Hepatocyte (in vitro differentiated cells): Measurements from ENCODE around the gene ACADL. TPM values are rescaled to one million over a fixed set of nuclear protein-coding genes. Genes with fewer than 3 reads are reported as not detected.
A peak's percentile ranks its signal among the peaks of the same experiment; 100 is the strongest.

ENCODE experiments used
- DNase-seq: peaks from one replicate; pipeline ENCODE4 v3.0.0-alpha.2; 2016; ENCODE audit warnings: low spot score
- H2AFZ ChIP-seq: fragments of 200-600 bp; sonication (generic); 2 replicates; pipeline ENCODE4 v1.6.0; 2016; ENCODE audit warnings: antibody characterized with exemption, mild to moderate bottlenecking
- H3K27ac ChIP-seq: fragments of 200-600 bp; sonication (generic); 2 replicates; pipeline ENCODE4 v1.5.1; 2016; ENCODE audit warnings: mild to moderate bottlenecking
- H3K27me3 ChIP-seq: fragments of 200-600 bp; sonication (generic); 2 replicates; pipeline ENCODE4 v1.6.1; 2016
- H3K36me3 ChIP-seq: fragments of 200-600 bp; sonication (generic); replicated peaks from 2 replicates; pipeline ENCODE4 v1.5.1; 2016; ENCODE audit warnings: low read depth; ENCODE audit not compliant: insufficient read depth
- H3K4me1 ChIP-seq: fragments of 200-600 bp; sonication (generic); 2 replicates; pipeline ENCODE4 v1.5.1; 2016; ENCODE audit warnings: mild to moderate bottlenecking, moderate library complexity; ENCODE audit not compliant: insufficient read depth
- H3K4me2 ChIP-seq: fragments of 200-600 bp; sonication (generic); 2 replicates; pipeline ENCODE4 v1.6.0; 2016
- H3K4me3 ChIP-seq: fragments of 200-600 bp; sonication (generic); 2 replicates; pipeline ENCODE4 v1.5.1; 2016; ENCODE audit warnings: mild to moderate bottlenecking
- H3K79me2 ChIP-seq: fragments of 200-600 bp; sonication (generic); 2 replicates; pipeline ENCODE4 v1.6.0; 2017; ENCODE audit warnings: mild to moderate bottlenecking
- H3K9me2 ChIP-seq: fragments of 200-600 bp; sonication (generic); replicated peaks from 2 replicates; pipeline ENCODE4 v1.6.0; 2017; ENCODE audit warnings: mild to moderate bottlenecking; ENCODE audit not compliant: insufficient read depth
- H3K9me3 ChIP-seq: fragments of 200-600 bp; sonication (generic); 2 replicates; pipeline ENCODE4 v1.5.1; 2016; ENCODE audit warnings: low read depth, mild to moderate bottlenecking
- H4K20me1 ChIP-seq: fragments of 200-600 bp; sonication (generic); 2 replicates; pipeline ENCODE4 v1.6.0; 2016; ENCODE audit warnings: mild to moderate bottlenecking; ENCODE audit not compliant: insufficient read depth, poor library complexity, severe bottlenecking
- CTCF ChIP-seq: fragments of 200-600 bp; sonication (generic); IDR thresholded peaks from 2 replicates; pipeline ENCODE4 v1.5.1; 2016; ENCODE audit warnings: antibody characterized with exemption, mild to moderate bottlenecking; ENCODE audit not compliant: poor library complexity
- EZH2 ChIP-seq: fragments of 200-600 bp; sonication (generic); IDR thresholded peaks from 2 replicates; pipeline ENCODE4 v1.6.1; 2016; ENCODE audit warnings: antibody characterized with exemption, mild to moderate bottlenecking, borderline replicate concordance
- EZH2phosphoT487 ChIP-seq: fragments of 200-600 bp; sonication (generic); IDR thresholded peaks from one replicate; pipeline ENCODE4 v1.6.1; 2018; ENCODE audit warnings: antibody characterized with exemption, mild to moderate bottlenecking, low read depth, moderate library complexity; ENCODE audit not compliant: unreplicated experiment, severe bottlenecking
- WGBS: methylation state at CpG from one replicate; pipeline ENCODE4 v1.1.6; 2016; ENCODE audit warnings: low lambda C conversion rate; ENCODE audit errors: missing lambda C conversion rate; 5-methylcytosine and 5-hydroxymethylcytosine counted together
- polyA plus RNA-seq: library from polyadenylated mRNA; unstranded; fragments of >200 nt; fragmentation: Nextera tagmentation; extraction: Ambion mirVana; gene quantifications from 2 replicates; pipeline ENCODE4 v1.2.1, GENCODE V29; 2016
- total RNA-seq: library from RNA; depleted of rRNA; stranded (reverse); fragments of >200 nt; gene quantifications from 2 replicates; pipeline ENCODE4 v1.2.3, GENCODE V29; 2014

The ACADL gene
- total and polyA plus RNA-seq, 2 experiments from 2014 or later = 1.1 to 2.1 TPM

GRCh38 chr2:210197720-210198119, 27.5 kb downstream of the ACADL start:
- Histone ChIP-seq H4K20me1 (no peaks in the 10 kb centered on the region), H3K79me2 (no peaks in the 10 kb centered on the region), H3K27ac (no peak overlapping the region), H3K36me3 (no peaks in the 10 kb centered on the region), H3K4me2 (no peak overlapping the region), H3K4me3 (no peak overlapping the region), H2AFZ (no peak overlapping the region), H3K4me1 (no peaks in the 10 kb centered on the region), H3K27me3 (no peaks in the 10 kb centered on the region), H3K9me2 (no peaks in the 10 kb centered on the region), H3K9me3 (no peaks in the 10 kb centered on the region)
- 74% methylated on average over 2 of the region's 2 CpGs for WGBS
- no peak for DNase-seq
- TF ChIP-seq CTCF = no peak
- TF ChIP-seq EZH2 = no peak
- no peak for TF ChIP-seq EZH2phosphoT487

GRCh38 chr2:210195101-210195852, 30.0 kb downstream of the ACADL start:
- H3K4me2 ChIP-seq = peak overlapping the region; percentile 56
- no peak overlapping the region for H3K27ac ChIP-seq
- H3K9me2 ChIP-seq = no peaks in the 10 kb centered on the region
- no peaks in the 10 kb centered on the region for H3K27me3 ChIP-seq
- H4K20me1 ChIP-seq = no peaks in the 10 kb centered on the region
- H3K79me2 ChIP-seq = no peaks in the 10 kb centered on the region
- DNase-seq = peak; percentile 67
- peak overlapping the region; percentile 2 for H2AFZ ChIP-seq
- peak; percentile 94 for TF ChIP-seq CTCF
- no peak for TF ChIP-seq EZH2
- no peak for TF ChIP-seq EZH2phosphoT487
- H3K4me1 ChIP-seq = no peaks in the 10 kb centered on the region
- H3K36me3 ChIP-seq = no peaks in the 10 kb centered on the region
- WGBS = 29% methylated on average over 8 of the region's 8 CpGs
- H3K9me3 ChIP-seq = no peaks in the 10 kb centered on the region
- H3K4me3 ChIP-seq = no peak overlapping the region

GRCh38 chr2:210190345-210190744, 34.9 kb downstream of the ACADL start:
- Histone ChIP-seq H2AFZ (no peak overlapping the region), H3K9me2 (no peaks in the 10 kb centered on the region), H3K27me3 (no peaks in the 10 kb centered on the region), H3K79me2 (no peaks in the 10 kb centered on the region), H3K27ac (peak overlapping the region; percentile 13), H3K4me1 (no peaks in the 10 kb centered on the region), H3K36me3 (no peaks in the 10 kb centered on the region), H4K20me1 (no peaks in the 10 kb centered on the region), H3K4me2 (peak overlapping the region; percentile 46), H3K4me3 (no peak overlapping the region), H3K9me3 (no peaks in the 10 kb centered on the region)
- TF ChIP-seq EZH2 (no peak), CTCF (no peak), EZH2phosphoT487 (no peak)
- no peak for DNase-seq
- 65% methylated on average over 4 of the region's 4 CpGs for WGBS
